NCI-H1436 treated with DMSO at 0.1 percent for 48 hours (cell line): ENCODE data around the gene ANKMY1.

Experiments
- DNase-seq: peaks from one replicate; lab custom pipeline; 2025; lab: John Stamatoyannopoulos, UW

ANKMY1 gene

GRCh38 chr2:240447934-240448333 is 109.9 kb downstream of the ANKMY1 start:
- no peak for DNase-seq

- no peak for DNase-seq
Measured at GRCh38 chr2:240447331-240447730, 110.5 kb downstream of the ANKMY1 start.

- no peak for DNase-seq
Measured at GRCh38 chr2:240446664-240447175, 111.1 kb downstream of the ANKMY1 start.

GRCh38 chr2:240445961-240446663 is 111.7 kb downstream of the ANKMY1 start:
- no peak for DNase-seq

GRCh38 chr2:240444464-240444863 is 113.3 kb downstream of the ANKMY1 start:
- DNase-seq: no peak

GRCh38 chr2:240443891-240444301 is 113.9 kb downstream of the ANKMY1 start:
- DNase-seq: no peak

GRCh38 chr2:240442891-240443715 is 114.7 kb downstream of the ANKMY1 start:
- no peak for DNase-seq

GRCh38 chr2:240441993-240442411 is 115.8 kb downstream of the ANKMY1 start:
- no peak for DNase-seq

- no peak for DNase-seq
Measured at GRCh38 chr2:240441326-240441992, 116.3 kb downstream of the ANKMY1 start.

- DNase-seq: no peak
Measured at GRCh38 chr2:240440704-240441320, 117.0 kb downstream of the ANKMY1 start.

- no peak for DNase-seq
Measured at GRCh38 chr2:240440251-240440650, 117.5 kb downstream of the ANKMY1 start.

GRCh38 chr2:240439698-240440151 is 118.1 kb downstream of the ANKMY1 start:
- no peak for DNase-seq

GRCh38 chr2:240438810-240439697 is 118.7 kb downstream of the ANKMY1 start:
- DNase-seq: no peak

GRCh38 chr2:240437861-240438809 is 119.7 kb downstream of the ANKMY1 start:
- no peak for DNase-seq

- DNase-seq: no peak
Measured at GRCh38 chr2:240437551-240437860, 120.3 kb downstream of the ANKMY1 start.

- DNase-seq: no peak
Measured at GRCh38 chr2:240436683-240437550, 120.9 kb downstream of the ANKMY1 start.

- no peak for DNase-seq
Measured at GRCh38 chr2:240435948-240436682, 121.7 kb downstream of the ANKMY1 start.

- no peak for DNase-seq
Measured at GRCh38 chr2:240435457-240435947, 122.3 kb downstream of the ANKMY1 start, which contains the start of gene GPC1. Gene GPC1 (plus strand): TSS chr2:240435663. CDS start chr2:240435919, 256 bp downstream.
